GM12872 (cell line): ENCODE measurements around the gene TAOK3.

Experiments used
- TF ChIP-seq, protein P1 (sequence below): IDR thresholded peaks from 3 replicates; pipeline ENCODE4 v1.5.1; 2011; ENCODE audit warnings: low read depth, mild to moderate bottlenecking, low read length, moderate library complexity; ENCODE audit not compliant: insufficient read depth

Gene TAOK3

DNA sequence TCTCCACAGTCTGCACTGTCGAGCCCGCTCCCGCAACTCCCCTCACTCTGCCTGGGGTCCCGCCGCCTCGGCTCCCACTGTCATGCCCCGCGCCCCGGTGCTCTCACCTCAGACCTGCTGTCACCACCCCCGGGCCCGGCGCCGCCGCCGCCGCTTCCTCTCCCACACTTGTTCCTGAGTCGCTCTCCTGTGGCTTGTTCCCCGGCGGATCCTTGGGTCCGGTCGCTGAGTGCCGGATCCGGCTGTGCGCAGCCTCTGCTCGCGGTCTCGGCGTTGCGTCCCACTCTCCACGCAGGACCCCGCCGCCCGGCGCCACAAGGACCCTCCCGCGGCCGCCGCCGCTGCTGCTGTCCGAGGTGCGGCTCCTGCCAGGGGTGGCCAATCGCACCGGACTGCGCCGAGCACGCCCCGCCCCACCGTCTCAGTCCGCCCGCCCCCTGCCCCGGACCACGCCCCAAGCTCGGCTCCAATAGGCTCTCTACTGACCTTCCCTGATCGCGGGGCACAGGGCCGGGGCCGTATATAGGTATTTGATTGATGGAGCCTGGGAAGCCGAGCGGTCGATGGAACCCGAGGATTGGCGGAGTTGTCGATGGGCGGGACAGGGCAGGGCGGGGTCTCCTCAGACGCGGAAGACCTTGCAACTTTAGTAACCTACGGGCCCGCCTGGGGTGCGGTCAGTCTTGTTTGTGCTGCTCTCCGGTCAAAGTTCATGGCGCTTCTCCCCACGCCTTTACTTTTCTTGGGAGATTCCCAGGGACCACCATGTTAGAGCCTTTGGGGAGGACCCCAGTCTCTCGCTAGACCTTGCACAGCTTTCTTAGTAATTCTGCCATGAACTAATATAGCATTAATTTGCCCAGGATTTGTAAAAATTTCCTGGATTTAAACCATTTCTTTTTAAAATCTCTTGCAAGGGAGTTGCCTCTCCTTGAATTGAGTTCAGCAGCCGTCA is at the start of gene TAOK3:
Gene TAOK3 (minus strand): TSS at position 367 of the 955 bp plus-strand sequence. CDS start 117,340 bp downstream, outside the sequence.
- TF ChIP-seq, protein P1, sequence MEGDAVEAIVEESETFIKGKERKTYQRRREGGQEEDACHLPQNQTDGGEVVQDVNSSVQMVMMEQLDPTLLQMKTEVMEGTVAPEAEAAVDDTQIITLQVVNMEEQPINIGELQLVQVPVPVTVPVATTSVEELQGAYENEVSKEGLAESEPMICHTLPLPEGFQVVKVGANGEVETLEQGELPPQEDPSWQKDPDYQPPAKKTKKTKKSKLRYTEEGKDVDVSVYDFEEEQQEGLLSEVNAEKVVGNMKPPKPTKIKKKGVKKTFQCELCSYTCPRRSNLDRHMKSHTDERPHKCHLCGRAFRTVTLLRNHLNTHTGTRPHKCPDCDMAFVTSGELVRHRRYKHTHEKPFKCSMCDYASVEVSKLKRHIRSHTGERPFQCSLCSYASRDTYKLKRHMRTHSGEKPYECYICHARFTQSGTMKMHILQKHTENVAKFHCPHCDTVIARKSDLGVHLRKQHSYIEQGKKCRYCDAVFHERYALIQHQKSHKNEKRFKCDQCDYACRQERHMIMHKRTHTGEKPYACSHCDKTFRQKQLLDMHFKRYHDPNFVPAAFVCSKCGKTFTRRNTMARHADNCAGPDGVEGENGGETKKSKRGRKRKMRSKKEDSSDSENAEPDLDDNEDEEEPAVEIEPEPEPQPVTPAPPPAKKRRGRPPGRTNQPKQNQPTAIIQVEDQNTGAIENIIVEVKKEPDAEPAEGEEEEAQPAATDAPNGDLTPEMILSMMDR = no peak

DNA sequence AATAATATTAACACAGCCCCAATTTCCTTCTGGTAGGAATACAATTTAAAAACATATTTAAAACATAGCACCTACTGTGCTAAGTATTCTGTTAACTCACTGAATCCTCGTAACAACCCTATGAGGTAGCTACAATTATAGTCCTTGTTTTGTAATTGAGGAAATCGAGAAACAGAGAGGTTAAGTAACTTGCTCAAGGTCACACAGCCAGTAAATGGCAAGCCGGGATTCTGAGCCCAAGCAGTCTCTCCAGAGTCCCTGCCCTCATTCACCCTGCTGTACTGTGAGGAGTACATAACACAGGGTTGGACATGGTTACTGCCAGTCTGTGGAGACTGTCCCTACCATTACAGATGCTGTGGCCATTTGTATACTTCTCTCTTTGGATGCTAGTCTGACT is 48.0 kb upstream of the TAOK3 start:
- TF ChIP-seq, protein P1 = no peak

DNA sequence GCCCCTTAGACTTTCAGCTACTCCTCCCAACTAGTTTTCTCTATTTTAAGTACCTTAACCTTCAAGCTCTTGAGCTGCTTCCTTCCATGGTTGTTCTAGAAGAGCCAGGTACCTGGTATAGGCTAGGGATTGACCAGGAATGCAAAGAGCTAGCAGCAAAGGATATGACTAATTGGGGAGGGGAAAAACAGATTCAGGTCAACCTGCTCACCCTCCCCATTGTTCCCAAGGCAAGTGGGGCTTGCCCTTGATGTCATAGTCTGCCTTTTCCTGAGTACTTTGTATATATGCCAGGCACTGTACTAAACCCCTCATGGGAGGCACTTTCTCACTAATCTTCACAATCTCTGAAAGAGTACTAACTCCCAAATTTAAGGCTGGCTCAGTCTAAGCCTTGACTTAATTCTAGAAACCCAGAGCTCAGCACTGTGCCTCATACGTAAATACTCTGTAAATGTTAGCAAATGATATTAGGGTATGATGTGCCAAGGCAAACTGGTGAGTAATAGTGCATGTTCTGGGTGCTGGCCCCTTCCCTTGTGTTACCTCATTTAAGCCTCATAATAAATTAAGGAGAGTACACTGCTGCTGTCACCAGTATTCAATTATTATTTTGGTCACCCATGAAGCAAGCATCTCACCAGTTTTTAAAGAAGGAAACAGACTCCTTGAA is 45.8 kb upstream of the TAOK3 start:
- TF ChIP-seq, protein P1 = no peak

DNA sequence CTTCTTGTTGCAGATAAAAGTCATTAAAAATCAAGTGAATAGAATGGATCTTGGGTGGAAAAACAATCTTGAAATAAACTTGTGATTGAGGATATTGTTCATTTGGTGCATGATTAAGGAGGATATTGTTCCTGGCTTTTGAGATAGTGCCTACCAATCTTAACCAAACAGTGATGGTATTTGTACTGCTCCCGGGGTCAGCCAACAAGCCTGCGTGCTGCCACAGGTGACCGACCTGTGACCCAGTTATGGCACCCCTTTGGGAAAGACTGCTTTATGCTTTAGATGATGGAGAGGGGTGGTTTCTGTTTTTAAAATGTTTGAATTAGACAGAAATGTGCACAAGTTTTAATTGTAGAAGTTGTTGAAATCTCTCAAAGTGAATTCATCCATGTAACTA is 45.2 kb upstream of the TAOK3 start:
- TF ChIP-seq, protein P1 = no peak

DNA sequence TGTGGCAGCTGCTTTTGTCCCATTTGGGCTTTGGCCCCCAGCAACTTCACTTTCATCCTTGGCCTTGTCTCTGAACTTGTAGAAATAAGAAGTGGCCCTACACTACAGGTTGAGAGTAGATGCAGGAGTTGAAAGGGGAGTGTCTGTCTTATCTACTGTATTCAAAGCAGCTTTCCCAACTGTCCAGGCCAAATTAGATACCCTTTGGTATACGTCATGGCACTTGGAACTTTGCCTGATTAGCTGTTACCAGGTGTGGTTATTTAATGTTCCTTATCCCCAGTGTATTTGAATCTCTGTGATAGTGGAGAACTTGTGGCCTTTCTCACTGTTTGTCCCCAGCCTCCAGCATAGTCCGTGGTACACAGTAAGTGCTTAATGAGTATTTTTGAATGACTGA is 37.1 kb upstream of the TAOK3 start:
- TF ChIP-seq, protein P1 = no peak

DNA sequence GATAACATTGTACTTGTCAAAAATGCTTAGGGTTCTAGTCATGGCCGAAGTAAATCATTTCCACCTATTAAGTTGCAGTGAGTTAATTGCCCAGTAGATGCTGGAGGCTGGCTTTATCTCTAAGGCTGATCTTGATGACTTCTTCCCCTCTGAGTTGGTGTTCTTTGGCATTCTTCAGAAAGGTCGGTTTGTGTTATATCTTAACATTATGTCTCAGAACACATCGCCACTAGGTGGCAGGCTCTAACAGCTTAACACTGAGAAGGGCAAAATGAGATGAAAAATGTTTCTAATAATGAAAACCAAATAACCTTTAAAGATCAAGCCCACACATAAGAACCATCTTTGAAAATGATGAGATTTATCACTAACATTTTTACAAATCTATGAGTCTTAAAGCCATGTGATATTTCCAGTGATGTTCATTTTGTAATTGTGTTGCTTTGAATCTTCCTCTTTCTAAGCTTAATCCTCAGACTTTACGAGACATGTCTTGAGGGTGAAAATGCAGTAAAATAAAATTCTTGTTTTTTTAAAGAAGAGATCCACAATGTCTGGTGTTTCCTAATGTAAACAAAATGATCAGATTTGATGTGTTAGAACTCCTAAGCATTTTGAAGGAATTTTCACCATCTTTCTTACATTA is 32.3 kb upstream of the TAOK3 start:
- TF ChIP-seq, protein P1 = peak; percentile 67

DNA sequence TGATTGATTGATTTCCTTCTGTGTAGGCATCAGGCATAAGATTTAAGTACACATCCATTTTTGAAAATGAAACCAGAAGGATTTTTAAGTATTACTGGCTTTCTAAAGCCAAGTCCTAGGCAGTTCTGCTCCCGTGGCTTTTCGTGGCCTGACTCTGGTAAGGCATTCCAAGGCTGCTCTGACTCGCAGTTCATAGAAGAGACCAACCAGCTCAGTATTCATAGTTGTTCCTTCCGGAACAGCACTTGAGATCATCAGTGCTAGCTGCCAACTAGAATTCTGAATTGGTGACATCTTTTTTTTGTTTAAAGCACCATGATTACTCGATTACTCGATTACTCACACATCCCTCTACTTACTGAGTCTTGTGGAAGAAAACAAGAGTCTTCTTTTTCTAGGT is 29.5 kb upstream of the TAOK3 start:
- TF ChIP-seq, protein P1 = no peak
